Measurements from ENCODE around the gene MAPKBP1.
A peak's percentile ranks its signal among the peaks of the same experiment; 100 is the strongest.
"Not testable (repeated sequence)": the region's sequence is repeated elsewhere in the genome, so short reads cannot be mapped to it uniquely, and the experiment has no call there.

Gene MAPKBP1

GRCh38 chr15:41828807-41829141 is 54.5 kb downstream of the MAPKBP1 start:
- Mint-ChIP-seq H3K4me3 (peak overlapping the region; percentile 94), H3K27me3 (ENCODE audit: low read depth, poor library complexity) (peaks cover 21% of the 10 kb centered on the region), H3K27ac (no peak overlapping the region), H3K4me1 (peaks cover 16% of the 10 kb centered on the region), H3K9me3 (no peaks in the 10 kb centered on the region), H3K36me3 (ENCODE audit: low read depth) (peaks cover 19% of the 10 kb centered on the region)
- no peak for DNase-seq
- TF ChIP-seq CTCF (IDR thresholded peaks at IDR 0.05), result no peak

- H3K36me3 Mint-ChIP-seq (ENCODE audit: low read depth), result peaks cover 15% of the 10 kb centered on the region
- no peak for TF ChIP-seq CTCF (IDR thresholded peaks at IDR 0.05)
- H3K9me3 Mint-ChIP-seq, result no peaks in the 10 kb centered on the region
- DNase-seq, result no peak
- peaks cover 20% of the 10 kb centered on the region for H3K27me3 Mint-ChIP-seq (ENCODE audit: low read depth, poor library complexity)
- H3K4me3 Mint-ChIP-seq, result no peak overlapping the region
- H3K27ac Mint-ChIP-seq, result no peak overlapping the region
- peaks cover 16% of the 10 kb centered on the region for H3K4me1 Mint-ChIP-seq
Observed at GRCh38 chr15:41829959-41830646, 55.8 kb downstream of the MAPKBP1 start.

- H3K9me3 Mint-ChIP-seq, H3K27ac Mint-ChIP-seq, H3K4me3 Mint-ChIP-seq, DNase-seq: not testable (repeated sequence)
- Mint-ChIP-seq H3K4me1 (peaks cover 16% of the 10 kb centered on the region), H3K27me3 (ENCODE audit: low read depth, poor library complexity) (peaks cover 19% of the 10 kb centered on the region), H3K36me3 (ENCODE audit: low read depth) (peaks cover 15% of the 10 kb centered on the region)
Observed at GRCh38 chr15:41831291-41831690, 57.0 kb downstream of the MAPKBP1 start.

GRCh38 chr15:41832208-41832607 is 57.9 kb downstream of the MAPKBP1 start:
- no peaks in the 10 kb centered on the region for H3K9me3 Mint-ChIP-seq

GRCh38 chr15:41832875-41833274 is 58.6 kb downstream of the MAPKBP1 start:
- H3K4me1 Mint-ChIP-seq, result peaks cover 16% of the 10 kb centered on the region
- no peaks in the 10 kb centered on the region for H3K9me3 Mint-ChIP-seq
- H3K27ac Mint-ChIP-seq, result no peak overlapping the region
- no peak for DNase-seq
- H3K4me3 Mint-ChIP-seq, result no peak overlapping the region
- H3K27me3 Mint-ChIP-seq (ENCODE audit: low read depth, poor library complexity), result peaks cover 4% of the 10 kb centered on the region
- TF ChIP-seq CTCF (IDR thresholded peaks at IDR 0.05), result no peak
- peaks cover 22% of the 10 kb centered on the region for H3K36me3 Mint-ChIP-seq (ENCODE audit: low read depth)

More at GRCh38 chr15:41832208-41832607, 57.9 kb downstream of the MAPKBP1 start:
- peaks cover 11% of the 10 kb centered on the region for H3K27me3 Mint-ChIP-seq (ENCODE audit: low read depth, poor library complexity)
- H3K4me3 Mint-ChIP-seq, result no peak overlapping the region
- H3K4me1 Mint-ChIP-seq, result peaks cover 16% of the 10 kb centered on the region
- H3K27ac Mint-ChIP-seq, result no peak overlapping the region
- peaks cover 18% of the 10 kb centered on the region for H3K36me3 Mint-ChIP-seq (ENCODE audit: low read depth)
- no peak for TF ChIP-seq CTCF (IDR thresholded peaks at IDR 0.05)
- DNase-seq, result no peak

GRCh38 chr15:41834096-41834495 is 59.8 kb downstream of the MAPKBP1 start:
- Mint-ChIP-seq H3K27ac (no peak overlapping the region), H3K27me3 (ENCODE audit: low read depth, poor library complexity) (peaks cover 3% of the 10 kb centered on the region), H3K4me3 (no peak overlapping the region), H3K36me3 (ENCODE audit: low read depth) (peaks cover 23% of the 10 kb centered on the region), H3K4me1 (peaks cover 8% of the 10 kb centered on the region), H3K9me3 (no peaks in the 10 kb centered on the region)
- no peak for DNase-seq
- no peak for TF ChIP-seq CTCF (IDR thresholded peaks at IDR 0.05)

All from nephron progenitor cell (in vitro differentiated cells).